IMR-90 (cell line): ENCODE results near the gene NDST3. TPM values are rescaled to one million over a fixed set of nuclear protein-coding genes. Genes with fewer than 3 reads are reported as not detected.

Source experiments
- ATAC-seq: fragments of 200-7000 bp; cut with Tn5 transposase; 2 replicates; pipeline ENCODE4 v1.9.1; 2020; ENCODE audit warnings: low read depth, mild to moderate bottlenecking, moderate library complexity
- BruUV-seq: library from RNA; stranded (reverse); fragments of 400-500 nt; replicated peaks from 2 replicates; lab custom pipeline; 2021; lab: Mats Ljungman, UMichigan
- CTCF ChIA-PET: fragments of 300-600 bp; formaldehyde crosslinking; extraction: SDS; loops from one replicate; lab custom pipeline; 2021; ENCODE audit warnings: antibody characterized with exemption; lab: Yijun Ruan, JAX
- POLR2A ChIA-PET: fragments of 300-600 bp; sonication (Branson Sonifier 250); formaldehyde crosslinking; loops from one replicate; lab custom pipeline; 2022; ENCODE audit warnings: antibody characterized with exemption; ENCODE audit not compliant: unreplicated experiment; lab: Charles Lee
- DNase-seq: peaks from one replicate; pipeline ENCODE4 v3.0.0; 2013
- H2AFZ ChIP-seq: replicated peaks from 2 replicates; pipeline ENCODE3; 2013; ENCODE audit warnings: low read length, mild to moderate bottlenecking; ENCODE audit not compliant: poor library complexity
- H2AK5ac ChIP-seq: 2 replicates; pipeline ENCODE4 v1.6.1; 2013; ENCODE audit warnings: low read depth, low read length, inconsistent platforms
- H2AK9ac ChIP-seq: replicated peaks from 2 replicates; pipeline ENCODE3; 2013; ENCODE audit warnings: mild to moderate bottlenecking, low read depth, low read length, moderate library complexity; ENCODE audit not compliant: poor library complexity
- H2BK120ac ChIP-seq: 2 replicates; pipeline ENCODE4 v1.6.1; 2013; ENCODE audit warnings: low read depth, low read length, inconsistent platforms
- H2BK15ac ChIP-seq: 3 replicates; pipeline ENCODE4 v1.6.1; 2013; ENCODE audit warnings: low read depth, low read length, inconsistent platforms
- H2BK20ac ChIP-seq: 2 replicates; pipeline ENCODE4 v1.6.1; 2013; ENCODE audit warnings: low read depth, mild to moderate bottlenecking, inconsistent platforms, low read length, moderate library complexity
- H2BK5ac ChIP-seq: 2 replicates; pipeline ENCODE4 v1.6.1; 2013; ENCODE audit warnings: mild to moderate bottlenecking, low read depth, low read length, inconsistent platforms; ENCODE audit not compliant: poor library complexity, severe bottlenecking
- H3K14ac ChIP-seq: replicated peaks from 2 replicates; pipeline ENCODE4 v1.6.1; 2013; ENCODE audit warnings: low read depth, low read length, inconsistent platforms
- H3K18ac ChIP-seq: 2 replicates; pipeline ENCODE4 v1.6.1; 2013; ENCODE audit warnings: low read depth, low read length, control low read depth
- H3K23ac ChIP-seq: 2 replicates; pipeline ENCODE4 v1.6.1; 2013; ENCODE audit warnings: low read depth, low read length, inconsistent platforms
- H3K27ac ChIP-seq: 2 replicates; pipeline ENCODE4 v1.5.1; 2013; ENCODE audit warnings: mild to moderate bottlenecking, control low read depth, low read length; ENCODE audit not compliant: insufficient read depth
- H3K27me3 ChIP-seq: 2 replicates; pipeline ENCODE4 v1.6.1; 2013; ENCODE audit warnings: low read length; ENCODE audit not compliant: control insufficient read depth, insufficient read depth
- H3K36me3 ChIP-seq: 2 replicates; pipeline ENCODE4 v1.6.1; 2013; ENCODE audit warnings: low read length, mixed read lengths; ENCODE audit not compliant: control insufficient read depth, insufficient read depth
- H3K4ac ChIP-seq: 2 replicates; pipeline ENCODE4 v1.6.1; 2013; ENCODE audit warnings: low read depth, low read length, inconsistent platforms
- H3K4me1 ChIP-seq: 2 replicates; pipeline ENCODE4 v1.6.1; 2013; ENCODE audit warnings: low read length, mixed read lengths; ENCODE audit not compliant: control insufficient read depth, insufficient read depth
- H3K4me2 ChIP-seq: 2 replicates; pipeline ENCODE4 v1.6.1; 2013; ENCODE audit warnings: low read depth, mild to moderate bottlenecking, control low read depth, low read length, moderate library complexity
- H3K4me3 ChIP-seq: 2 replicates; pipeline ENCODE4 v1.5.1; 2013; ENCODE audit warnings: low read depth, mild to moderate bottlenecking, control low read depth, low read length, moderate library complexity; ENCODE audit not compliant: insufficient read depth
- H3K56ac ChIP-seq: 2 replicates; pipeline ENCODE4 v1.6.1; 2013; ENCODE audit warnings: low read length, inconsistent platforms; ENCODE audit not compliant: insufficient read depth; ENCODE audit errors: extremely low read depth
- H3K79me1 ChIP-seq, 2 experiments: 2 replicates each; pipeline ENCODE4 v1.6.1; 2013; ENCODE audit warnings: low read length in 2 of 2, inconsistent platforms in 1 of 2, low read depth in 1 of 2
- H3K9ac ChIP-seq: 2 replicates; pipeline ENCODE4 v1.6.1; 2013; ENCODE audit warnings: low read depth, low read length, control low read depth
- H3K9me1 ChIP-seq: 2 replicates; pipeline ENCODE4 v1.6.1; 2013; ENCODE audit warnings: low read length, inconsistent platforms; ENCODE audit not compliant: insufficient read depth
- H3K9me3 ChIP-seq: 2 replicates; pipeline ENCODE4 v1.6.1; 2013; ENCODE audit warnings: low read length; ENCODE audit not compliant: control insufficient read depth, insufficient read depth
- H4K20me1 ChIP-seq: 2 replicates; pipeline ENCODE4 v1.6.1; 2013; ENCODE audit warnings: low read length, inconsistent platforms; ENCODE audit not compliant: insufficient read depth
- H4K5ac ChIP-seq: 2 replicates; pipeline ENCODE4 v1.6.1; 2013; ENCODE audit warnings: mild to moderate bottlenecking, low read depth, low read length, control low read depth
- H4K8ac ChIP-seq, 2 experiments: 2 replicates each; pipeline ENCODE4 v1.6.1; 2013; ENCODE audit warnings: low read depth in 2 of 2, low read length in 2 of 2, control low read depth in 1 of 2, inconsistent platforms in 1 of 2
- H4K91ac ChIP-seq: 2 replicates; pipeline ENCODE4 v1.6.1; 2013; ENCODE audit warnings: low read depth, low read length, inconsistent platforms; ENCODE audit not compliant: insufficient read depth
- CEBPB ChIP-seq: IDR thresholded peaks from 2 replicates; pipeline ENCODE4 v1.6.1; 2012; ENCODE audit warnings: low read depth, low read length, improper control_type of control experiment
- FOS ChIP-seq: fragments of 150-350 bp; IDR thresholded peaks from 2 replicates; pipeline ENCODE4 v1.6.1; 2016; ENCODE audit warnings: low read depth, low read length
- MAFK ChIP-seq: IDR thresholded peaks from 2 replicates; pipeline ENCODE4 v1.6.1; 2012; ENCODE audit warnings: low read depth, low read length, improper control_type of control experiment
- NFE2L2 ChIP-seq: fragments of 150-350 bp; IDR thresholded peaks from 2 replicates; pipeline ENCODE4 v1.6.1; 2016; ENCODE audit warnings: low read depth, mild to moderate bottlenecking, low read length
- WGBS, 2 experiments: methylation state at CpG; one replicate each; pipeline versions ENCODE4 v1.1.5 to v1.1.7; 2013; ENCODE audit warnings: missing lambda C conversion rate in 2 of 2; ENCODE audit not compliant: insufficient read length in 1 of 2; ENCODE audit errors: extremely low coverage in 2 of 2; 5-methylcytosine and 5-hydroxymethylcytosine counted together
- dilution Hi-C: fragments of 300-500 bp; cut with HindIII; formaldehyde crosslinking; loops from one replicate; pipeline ENCODE4 v1.14.3; 2018; ENCODE audit warnings: low sequenced_read_pairs; ENCODE audit not compliant: unreplicated experiment
- in situ Hi-C: fragments of 300-500 bp; cut with MboI; formaldehyde crosslinking; loops from 3 replicates; pipeline ENCODE4 v1.14.3; 2019; ENCODE audit warnings: low sequenced_read_pairs, inconsistent platforms, mixed read lengths
- intact Hi-C: fragments of 100-400 bp; cut with micrococcal nuclease; formaldehyde crosslinking; loops from 2 replicates; pipeline ENCODE4 v1.10.0; 2022
- polyA plus RNA-seq, 3 experiments: library from polyadenylated mRNA; depleted of rRNA; stranded (reverse); fragments of >200 nt; gene quantifications; 2 replicates each; pipeline ENCODE4 v1.2.3, GENCODE V29; 2012; ENCODE audit warnings: low replicate concordance in 1 of 3
- total RNA-seq: library from RNA; depleted of rRNA; stranded (reverse); fragments of >200 nt; gene quantifications from 2 replicates; pipeline ENCODE4 v1.2.3, GENCODE V29; 2012

Gene NDST3
- total and polyA plus RNA-seq, 2 of the 4 experiments (the other 2 are of a cell fraction): 0.10 to 0.18 TPM

GRCh38 chr4:118173956-118174725 is 139.9 kb downstream of the NDST3 start:
- TF ChIP-seq NFE2L2 (no peak), MAFK (no peak), CEBPB (0 out of 2 replicates have a peak, but pooled peaks have one; percentile 13), FOS (peak; percentile 53; the same call in 1 of the 2 replicates)
- in situ Hi-C loops: no loop called here
- peak overlapping the region; percentile 78; the same call in 1 of the 2 replicates for H3K27ac ChIP-seq
- no peaks in the 10 kb centered on the region for H3K9me3 ChIP-seq
- no peaks in the 10 kb centered on the region for H4K20me1 ChIP-seq
- peak overlapping the region; percentile 78 for H3K56ac ChIP-seq
- H2AK9ac ChIP-seq: no peak overlapping the region
- H2AFZ ChIP-seq: no peak overlapping the region
- ChIA-PET POLR2A (no interaction called here), CTCF (no interaction called here)
- H3K36me3 ChIP-seq: no peaks in the 10 kb centered on the region
- ATAC-seq (peak; percentile 96), DNase-seq (peak; percentile 96)
- dilution Hi-C loops: no loop called here
- no peaks in the 10 kb centered on the region; a peak in 1 of 4 replicates for H3K79me1 ChIP-seq
- peak overlapping the region; percentile 75; the same call in 1 of the 2 replicates for H4K91ac ChIP-seq
- H2BK20ac ChIP-seq: peak overlapping the region; percentile 76
- H3K4me2 ChIP-seq: peak overlapping the region; percentile 69
- peak overlapping the region; percentile 43; the same call in 1 of the 3 replicates for H2BK15ac ChIP-seq
- H3K9me1 ChIP-seq: peaks cover 3% of the 10 kb centered on the region; the same call in 1 of the 2 replicates
- peaks cover 13% of the 10 kb centered on the region for H3K4me1 ChIP-seq
- H3K14ac ChIP-seq: peak overlapping the region; percentile 62
- BruUV-seq: no TSS peak
- H2BK120ac ChIP-seq: peak overlapping the region; percentile 71
- H3K4ac ChIP-seq: peak overlapping the region; percentile 58; the same call in 1 of the 2 replicates
- intact Hi-C loops: loop anchor here (2.0 to 10.0 kb wide), 2 partner anchors 47 to 171 kb away; no protein-coding TSS in a partner anchor
- H3K9ac ChIP-seq: peak overlapping the region; percentile 56; the same call in 1 of the 2 replicates
- H4K8ac ChIP-seq: peak overlapping the region; percentile 34 to 86
- H2BK5ac ChIP-seq: peak overlapping the region; percentile 80
- no CpG with 5 or more reads among the region's 4 CpGs for WGBS, 2 experiments
- peak overlapping the region; percentile 67; the same call in 1 of the 2 replicates for H3K23ac ChIP-seq
- no peak overlapping the region for H2AK5ac ChIP-seq
- H3K4me3 ChIP-seq: no peak overlapping the region
- H3K18ac ChIP-seq: peak overlapping the region; percentile 83; the same call in 1 of the 2 replicates
- no peak overlapping the region for H4K5ac ChIP-seq
- no peaks in the 10 kb centered on the region for H3K27me3 ChIP-seq
